ENCODE results near the gene PPP3R1. TPM values are rescaled to one million over a fixed set of nuclear protein-coding genes. Genes with fewer than 3 reads are reported as not detected.

Gene PPP3R1
- total and polyA plus RNA-seq, 2 of the 8 experiments (the other 6 are each of a cell fraction or from before 2014, with no cell fraction given) = 9.3 to 85.1 TPM

- Histone ChIP-seq H2BK12ac (ENCODE audit: low read depth, low read length) (no peak overlapping the region), H3K4me2 (ENCODE audit: insufficient read depth in 1 of 2, low read depth in 2 of 2, low read length in 2 of 2) (no peak overlapping the region), H3K4me1 (replicated peaks in 1 of 4; ENCODE audit: control insufficient read depth in 3 of 4, insufficient read depth in 4 of 4, low read length in 3 of 4) (peaks cover 0 to 12% (median 5%) of the 10 kb centered on the region in 4 experiments; a peak in 4 of 7 replicates), H3K23me2 (ENCODE audit: low read depth, low read length) (no peaks in the 10 kb centered on the region), H4K20me1 (replicated peaks in 1 of 2; ENCODE audit: control insufficient read depth in 1 of 2, insufficient read depth in 2 of 2, low read length in 2 of 2) (peaks cover 26 to 39% of the 10 kb centered on the region in 2 experiments), H3K14ac (ENCODE audit: insufficient read length) (no peak overlapping the region), H3K79me1 (ENCODE audit: low read depth, low read length) (peaks cover 3% of the 10 kb centered on the region), H3K79me2 (ENCODE audit: control insufficient read depth in 1 of 2, insufficient read depth in 2 of 2, low read length in 2 of 2) (peaks cover 60 to 100% of the 10 kb centered on the region in 2 experiments), H3K4ac (replicated peaks; ENCODE audit: insufficient read length, low read depth, low read length) (no peak overlapping the region), H2AFZ (ENCODE audit: low read length) (no peak overlapping the region), H3K4me3 (ENCODE audit: extremely low read depth in 1 of 4, insufficient read depth in 2 of 4, low read depth in 3 of 4, low read length in 4 of 4) (no peak overlapping the region), H3K27me3 (replicated peaks in 1 of 4; ENCODE audit: control insufficient read depth in 3 of 4, extremely low read depth in 1 of 4, insufficient read depth in 3 of 4, low read length in 3 of 4) (no peaks in the 10 kb centered on the region), H3K18ac (ENCODE audit: extremely low read depth, low read length) (no peak overlapping the region), H2BK5ac (ENCODE audit: low read depth, low read length) (no peak overlapping the region), H2BK20ac (ENCODE audit: low read length) (no peak overlapping the region), H3K36me3 (ENCODE audit: control insufficient read depth in 2 of 4, insufficient read depth in 4 of 4, low read length in 3 of 4) (peaks cover 0 to 4% (median 0%) of the 10 kb centered on the region in 4 experiments; a peak in 2 of 8 replicates), H3K56ac (replicated peaks; ENCODE audit: insufficient read length, low read depth, low read length) (no peak overlapping the region), H3K23ac (ENCODE audit: insufficient read length) (no peak overlapping the region), H3K9ac (replicated peaks in 1 of 4; ENCODE audit: extremely low read depth in 1 of 4, low read depth in 3 of 4, low read length in 3 of 4) (no peak overlapping the region), H4K8ac (ENCODE audit: extremely low read depth, insufficient read depth, low read length) (no peak overlapping the region), H3K27ac (ENCODE audit: low read depth, low read length) (no peak overlapping the region), H4K5ac (ENCODE audit: insufficient read length, low read depth, low read length) (no peak overlapping the region), H4K91ac (replicated peaks; ENCODE audit: insufficient read length, low read length) (no peak overlapping the region), H2BK15ac (ENCODE audit: low read length) (no peak overlapping the region), H2AK5ac (ENCODE audit: low read depth, low read length) (no peak overlapping the region), H3K9me3 (ENCODE audit: insufficient read depth in 2 of 2, low read depth in 1 of 2, low read length in 1 of 2) (no peaks in the 10 kb centered on the region), H2BK120ac (replicated peaks; ENCODE audit: low read depth, low read length) (no peak overlapping the region)
- POLR2A ChIA-PET (ENCODE audit: partially characterized antibody) = no interaction called here
- no peak for FAIRE-seq
- TF ChIP-seq CTCF (IDR thresholded peaks at IDR 0.05; ENCODE audit: control extremely low read depth in 1 of 3, insufficient read depth in 1 of 3, low read depth in 1 of 3, low read length in 3 of 3) = no peak
- CTCF ChIA-PET (ENCODE audit: partially characterized antibody) = no interaction called here
- DNase-seq (ENCODE audit: low read depth in 1 of 2, low spot score in 2 of 2) = no peak
- 68% methylated on average over 1 of the region's 1 CpG; no CpG with 5 or more reads in 1 of the 2 experiments for WGBS, 2 experiments (ENCODE audit: extremely low coverage in 1 of 2, insufficient coverage in 1 of 2, insufficient read length in 1 of 2, insufficient replicate concordance in 2 of 2, low coverage in 1 of 2, low lambda C conversion rate in 2 of 2, missing lambda C conversion rate in 1 of 2)
Observed at GRCh38 chr2:68246396-68246795, 5.9 kb downstream of the PPP3R1 start.

Measured in H1 (cell line).